RCC 7860 (cell line): ENCODE data around the gene IPO13.

Experiments used
- DNase-seq: peaks from one replicate; pipeline ENCODE4 v3.0.0-alpha.2; 2015; ENCODE audit warnings: low spot score
- FAIRE-seq: peaks from 2 replicates; lab custom pipeline; 2012; peaks lifted over from hg19 to GRCh38; lab: Jason Lieb, UNC

Gene IPO13

GRCh38 chr1:43951021-43951985 is 4.6 kb downstream of the IPO13 start:
- DNase-seq (peak; percentile 69), FAIRE-seq (peak; percentile 94)

GRCh38 chr1:43952731-43953346 is 6.1 kb downstream of the IPO13 start:
- DNase-seq = peak; percentile 25

GRCh38 chr1:43953361-43953760 is 6.6 kb downstream of the IPO13 start:
- DNase-seq = no peak
- FAIRE-seq = no peak

More at GRCh38 chr1:43952731-43953346, 6.1 kb downstream of the IPO13 start:
- no peak for FAIRE-seq

- no peak for FAIRE-seq
- no peak for DNase-seq
Observed at GRCh38 chr1:43954036-43954435, 7.3 kb downstream of the IPO13 start.

- DNase-seq (no peak), FAIRE-seq (no peak)
Observed at GRCh38 chr1:43956234-43956633, 9.5 kb downstream of the IPO13 start.

GRCh38 chr1:43957407-43958040 is 10.8 kb downstream of the IPO13 start:
- DNase-seq = no peak
- no peak for FAIRE-seq

- no peak for DNase-seq
- no peak for FAIRE-seq
Observed at GRCh38 chr1:43958351-43959255, 11.9 kb downstream of the IPO13 start.

- FAIRE-seq (no peak), DNase-seq (no peak)
Observed at GRCh38 chr1:43960798-43961197, 14.0 kb downstream of the IPO13 start.

GRCh38 chr1:43961692-43962091 is 14.9 kb downstream of the IPO13 start:
- DNase-seq (no peak), FAIRE-seq (no peak)

GRCh38 chr1:43962324-43962723 is 15.6 kb downstream of the IPO13 start:
- FAIRE-seq (no peak), DNase-seq (no peak)

GRCh38 chr1:43963006-43963405 is 16.3 kb downstream of the IPO13 start:
- no peak for DNase-seq
- no peak for FAIRE-seq

GRCh38 chr1:43963890-43964289 is 17.1 kb downstream of the IPO13 start:
- FAIRE-seq (no peak), DNase-seq (no peak)

GRCh38 chr1:43965316-43965715 is 18.6 kb downstream of the IPO13 start:
- FAIRE-seq (no peak), DNase-seq (no peak)

- DNase-seq = no peak
- FAIRE-seq = no peak
Observed at GRCh38 chr1:43968348-43968948, 21.7 kb downstream of the IPO13 start.

- DNase-seq (no peak), FAIRE-seq (no peak)
Observed at GRCh38 chr1:43969416-43969745, 22.6 kb downstream of the IPO13 start.

GRCh38 chr1:43969746-43970466 is 23.2 kb downstream of the IPO13 start, which contains the start of gene DPH2:
Gene DPH2, plus strand, starts transcription at chr1:43970010. Its CDS starts 166 bp downstream, at chr1:43970176.
- peak; percentile 84 for FAIRE-seq
- peak; percentile 91 for DNase-seq

GRCh38 chr1:43970502-43970901 is 23.8 kb downstream of the IPO13 start:
- no peak for FAIRE-seq

GRCh38 chr1:43970911-43971310 is 24.2 kb downstream of the IPO13 start:
- DNase-seq = no peak
- no peak for FAIRE-seq

More at GRCh38 chr1:43970502-43970901, 23.8 kb downstream of the IPO13 start:
- no peak for DNase-seq

GRCh38 chr1:43971336-43971980 is 24.7 kb downstream of the IPO13 start:
- FAIRE-seq = no peak
- DNase-seq = no peak
